GM23248 (cell line): Measurements from ENCODE around the gene SLC4A11.

Experiments used
- EZH2 ChIP-seq: fragments of 200-600 bp; sonication (generic); IDR thresholded peaks from 2 replicates; pipeline ENCODE4 v1.6.1; 2018; ENCODE audit warnings: antibody characterized with exemption, mild to moderate bottlenecking; ENCODE audit not compliant: insufficient read depth, poor library complexity, severe bottlenecking
- EZH2phosphoT487 ChIP-seq: fragments of 200-600 bp; sonication (generic); IDR thresholded peaks from 2 replicates; pipeline ENCODE4 v1.6.1; 2018; ENCODE audit warnings: antibody characterized with exemption, moderate library complexity, mild to moderate bottlenecking, low read depth; ENCODE audit not compliant: insufficient read depth

GRCh38 chr20:3209257-3209945, 29.6 kb downstream of the SLC4A11 start, which contains the start of gene ITPA:
- TF ChIP-seq EZH2 (no peak), EZH2phosphoT487 (no peak)
